ENCODE data around the gene ARL4D. TPM values are rescaled to one million over a fixed set of nuclear protein-coding genes. Genes with fewer than 3 reads are reported as not detected.

ARL4D gene
- total and polyA plus RNA-seq, 2 donors (not counting 3 experiments of a cell fraction or from before 2014, with no cell fraction given), result 3.8 to 4.1 TPM

DNA sequence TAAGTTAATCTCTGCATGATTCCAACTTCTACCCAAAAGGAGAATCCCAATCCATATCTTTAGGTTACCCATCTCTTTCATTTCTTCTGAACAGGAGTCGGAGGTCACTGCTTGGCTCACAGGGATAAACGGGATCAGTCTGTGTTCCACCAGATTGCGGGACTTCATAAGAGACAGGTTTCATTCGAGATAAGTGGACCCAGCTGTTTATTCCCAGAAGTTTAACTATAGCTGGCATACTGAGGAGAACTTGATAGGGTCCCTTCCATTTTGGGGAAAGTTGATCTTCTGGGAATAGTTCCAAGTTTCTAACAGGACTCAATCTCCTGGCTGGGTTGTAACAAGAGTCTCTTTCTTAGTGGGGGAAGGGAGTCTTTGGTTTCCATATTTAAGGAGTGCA is 45.4 kb upstream of the ARL4D start:
- FAIRE-seq (no peak), DNase-seq (ENCODE audit: low read depth, low spot score) (no peak)
- H3K4me3 ChIP-seq (replicated peaks in 1 of 3; ENCODE audit: insufficient read depth in 1 of 3, low read depth in 1 of 3, low read length in 3 of 3), result no peak overlapping the region
- intact Hi-C loops (cut with micrococcal nuclease), result no loop called here
- H3K9ac ChIP-seq (replicated peaks; ENCODE audit: extremely low read depth, insufficient read depth, low read length), result no peak overlapping the region
- dilution Hi-C loops (cut with MboI; ENCODE audit: extremely low pct_ligation_motif_present, low sequenced_read_pairs), result no loop called here
- no peak overlapping the region for H3K4me2 ChIP-seq (ENCODE audit: insufficient read depth, low read length)
- peaks cover 5% of the 10 kb centered on the region for H3K9me3 ChIP-seq (replicated peaks; ENCODE audit: control insufficient read depth, insufficient read depth, low read length)
- ChIA-PET POLR2A (no interaction called here), CTCF (interaction anchor here (1.2 to 1.7 kb wide), 2 partner anchors 14 to 131 kb away, joined by 3 to 4 read pairs; partner anchors contain the start of gene DHX8)
- no peaks in the 10 kb centered on the region for H3K9me1 ChIP-seq (replicated peaks; ENCODE audit: control insufficient read depth, extremely low read depth, insufficient read depth, low read length)
- H4K20me1 ChIP-seq (replicated peaks; ENCODE audit: control insufficient read depth, extremely low read depth, insufficient read depth, low read length), result no peaks in the 10 kb centered on the region
- no peaks in the 10 kb centered on the region for H3K36me3 ChIP-seq (ENCODE audit: control insufficient read depth in 2 of 2, extremely low read depth in 1 of 2, insufficient read depth in 2 of 2, low read length in 2 of 2)
- H2AFZ ChIP-seq (ENCODE audit: low read depth, low read length), result no peak overlapping the region
- TF ChIP-seq POLR2AphosphoS5 (IDR thresholded peaks at IDR 0.05; ENCODE audit: insufficient read depth, low read depth, low read length) (no peak), GATA2 (IDR thresholded peaks at IDR 0.05; ENCODE audit: insufficient read depth, insufficient read length, low read depth, low read length) (no peak), POLR2A (IDR thresholded peaks at IDR 0.05; ENCODE audit: low read depth, low read length) (no peak), EZH2 (IDR thresholded peaks at IDR 0.05; ENCODE audit: borderline replicate concordance, low read depth, low read length, severe bottlenecking) (no peak), MYC (IDR thresholded peaks at IDR 0.05; ENCODE audit: low read depth, low read length) (no peak), FOS (IDR thresholded peaks at IDR 0.05; ENCODE audit: borderline replicate concordance, insufficient read depth, low read length) (no peak), JUN (IDR thresholded peaks at IDR 0.05; ENCODE audit: borderline replicate concordance, insufficient read depth, insufficient read length, low read depth) (no peak)
- TF ChIP-seq, protein P1, sequence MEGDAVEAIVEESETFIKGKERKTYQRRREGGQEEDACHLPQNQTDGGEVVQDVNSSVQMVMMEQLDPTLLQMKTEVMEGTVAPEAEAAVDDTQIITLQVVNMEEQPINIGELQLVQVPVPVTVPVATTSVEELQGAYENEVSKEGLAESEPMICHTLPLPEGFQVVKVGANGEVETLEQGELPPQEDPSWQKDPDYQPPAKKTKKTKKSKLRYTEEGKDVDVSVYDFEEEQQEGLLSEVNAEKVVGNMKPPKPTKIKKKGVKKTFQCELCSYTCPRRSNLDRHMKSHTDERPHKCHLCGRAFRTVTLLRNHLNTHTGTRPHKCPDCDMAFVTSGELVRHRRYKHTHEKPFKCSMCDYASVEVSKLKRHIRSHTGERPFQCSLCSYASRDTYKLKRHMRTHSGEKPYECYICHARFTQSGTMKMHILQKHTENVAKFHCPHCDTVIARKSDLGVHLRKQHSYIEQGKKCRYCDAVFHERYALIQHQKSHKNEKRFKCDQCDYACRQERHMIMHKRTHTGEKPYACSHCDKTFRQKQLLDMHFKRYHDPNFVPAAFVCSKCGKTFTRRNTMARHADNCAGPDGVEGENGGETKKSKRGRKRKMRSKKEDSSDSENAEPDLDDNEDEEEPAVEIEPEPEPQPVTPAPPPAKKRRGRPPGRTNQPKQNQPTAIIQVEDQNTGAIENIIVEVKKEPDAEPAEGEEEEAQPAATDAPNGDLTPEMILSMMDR (IDR thresholded peaks at IDR 0.05; ENCODE audit: extremely low read depth in 1 of 2, insufficient read depth in 1 of 2, low read depth in 1 of 2, low read length in 2 of 2), result no peak
- no TSS peak for BruUV-seq (replicated peaks)
- H3K27me3 ChIP-seq (ENCODE audit: control insufficient read depth in 2 of 2, insufficient read depth in 2 of 2, low read length in 2 of 2), result no peaks in the 10 kb centered on the region
- no peaks in the 10 kb centered on the region for H3K4me1 ChIP-seq (ENCODE audit: control insufficient read depth, extremely low read depth, insufficient read depth, low read length)
- H3K27ac ChIP-seq (ENCODE audit: insufficient read depth, low read depth, low read length), result no peak overlapping the region
- no peaks in the 10 kb centered on the region for H3K79me2 ChIP-seq (ENCODE audit: control insufficient read depth, insufficient read depth, low read length)

Data from endothelial cell of umbilical vein (primary cell).